K562 (cell line): ENCODE data around the gene TNFAIP8L2. TPM values are rescaled to one million over a fixed set of nuclear protein-coding genes. Genes with fewer than 3 reads are reported as not detected.
A peak's percentile ranks its signal among the peaks of the same experiment; 100 is the strongest.

ENCODE experiments used
- MTA3 ChIP-seq: fragments of 450-650 bp; formaldehyde crosslinking; IDR thresholded peaks from 2 replicates; pipeline ENCODE4 v1.6.1; 2017; ENCODE audit warnings: mild to moderate bottlenecking, borderline replicate concordance
- NR1H2 ChIP-seq: sonication (generic); formaldehyde crosslinking; IDR thresholded peaks from 2 replicates; pipeline ENCODE4 v1.4.0; 2020; ENCODE audit warnings: mild to moderate bottlenecking, missing genetic modification reagents
- RNF2 ChIP-seq: sonication (generic); IDR thresholded peaks from 2 replicates; pipeline ENCODE4 v1.6.1; 2016
- RREB1 ChIP-seq: fragments of 250-450 bp; sonication (Bioruptor Pico); IDR thresholded peaks from 2 replicates; pipeline ENCODE4 v1.4.0; 2020
- TCF15 ChIP-seq: fragments of 250-450 bp; sonication (Bioruptor Pico); IDR thresholded peaks from 2 replicates; pipeline ENCODE4 v1.8.0; 2022; ENCODE audit warnings: moderate library complexity, mild to moderate bottlenecking, inconsistent platforms
- ZNF165 ChIP-seq: fragments of 250-450 bp; sonication (Bioruptor Pico); IDR thresholded peaks from 2 replicates; pipeline ENCODE4 v1.4.0; 2020; ENCODE audit warnings: borderline replicate concordance
- ZNF23 ChIP-seq: fragments of 250-450 bp; sonication (Bioruptor Pico); IDR thresholded peaks from 2 replicates; pipeline ENCODE4 v1.4.0; 2020; ENCODE audit warnings: mild to moderate bottlenecking
- ZNF318 ChIP-seq, 2 experiments: fragments of 450-650 bp; IDR thresholded peaks; 2 replicates each; pipeline ENCODE4 v1.6.1; 2016; ENCODE audit warnings: mild to moderate bottlenecking in 2 of 2, borderline replicate concordance in 1 of 2, low read depth in 1 of 2, moderate library complexity in 1 of 2
- ZNF507 ChIP-seq: conservative IDR thresholded peaks from 2 replicates; pipeline ENCODE4 v1.6.1; 2017; ENCODE audit warnings: missing genetic modification characterization, missing compliant biosample characterization
- polyA plus RNA-seq, 8 experiments: library from polyadenylated mRNA; depleted of rRNA in 4 of 8; stranded (reverse) in 5 of 8; unstranded in 3 of 8; fragments of >200 nt; fragmentation: Nextera tagmentation in 2 of 8; fragmentation: Illumina TruSeq in 1 of 8; extraction: Ambion mirVana in 2 of 8; extraction: Trizol in 1 of 8; gene quantifications; 2 replicates each; pipeline versions ENCODE4 v1.2.1 to v1.2.3, GENCODE V29; 2011 to 2014; ENCODE audit warnings: inconsistent platforms in 1 of 8, missing spikeins in 1 of 8
- total RNA-seq, 7 experiments: library from RNA; depleted of rRNA in 6 of 7; stranded (reverse); fragments of >200 nt in 6 of 7; fragmentation: Illumina TruSeq in 2 of 7; extraction: Trizol in 2 of 7; gene quantifications; 2 replicates each; pipeline versions ENCODE4 v1.2.1 to v1.2.3, GENCODE V29; 2011 to 2021; ENCODE audit warnings: low replicate concordance in 1 of 7
- TF ChIP-seq, protein P1 (sequence below), 2 experiments: fragments of 450-650 bp; conservative IDR thresholded peaks; 2 replicates each; pipeline ENCODE4 v1.6.1; 2017; ENCODE audit warnings: mild to moderate bottlenecking in 2 of 2, moderate library complexity in 2 of 2

TNFAIP8L2 gene
- total and polyA plus RNA-seq, 9 of the 15 experiments (the other 6 are each of a cell fraction or from before 2014, with no cell fraction given), result 0.05 to 1.7 (median 0.52) TPM

DNA sequence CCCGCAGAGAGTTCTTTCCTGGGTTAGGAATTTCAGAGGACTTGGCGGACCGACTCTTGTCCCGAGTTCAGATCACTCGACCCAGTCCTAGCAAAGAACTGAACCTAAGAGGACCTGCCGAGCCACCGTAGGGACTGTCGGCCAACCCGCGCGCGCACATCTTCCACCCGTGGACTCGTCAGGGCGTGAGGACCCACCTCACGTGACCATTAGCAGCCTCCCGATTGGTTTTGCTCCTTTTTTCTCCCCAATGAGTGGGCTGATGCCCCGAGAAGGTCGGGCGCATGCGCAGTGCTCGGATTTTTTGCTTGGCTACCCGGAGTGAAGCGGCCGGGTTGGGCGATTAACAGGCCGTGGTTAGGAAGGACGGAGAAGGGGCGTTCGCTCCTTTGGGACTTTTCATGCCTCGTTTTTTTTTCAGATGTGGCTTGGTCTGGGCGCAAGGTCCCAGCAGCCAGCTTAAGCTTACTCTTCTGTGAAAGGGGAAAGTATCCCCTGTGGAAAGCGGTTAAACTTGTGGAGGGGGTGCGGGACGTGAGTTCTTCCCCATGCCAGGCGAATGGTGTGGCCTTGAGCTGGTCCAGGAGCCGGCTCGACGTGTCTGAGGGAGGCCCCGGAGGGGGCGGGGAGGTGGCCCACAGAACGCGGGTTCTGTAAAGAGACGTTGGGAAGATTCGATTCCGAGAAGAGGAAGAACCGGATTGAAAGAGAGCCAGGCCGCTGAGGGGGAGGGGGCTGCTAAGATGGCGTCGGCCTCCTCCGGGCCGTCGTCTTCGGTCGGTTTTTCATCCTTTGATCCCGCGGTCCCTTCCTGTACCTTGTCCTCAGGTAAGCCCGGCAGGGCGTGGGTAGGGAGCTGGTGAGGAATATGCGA lies 42.0 kb downstream of the TNFAIP8L2 start, which contains the start of gene PIP5K1A (continued):
- TF ChIP-seq RREB1 (no peak), ZNF165 (no peak), MTA3 (peak; percentile 91), NR1H2 (CRISPR knock-in tag) (no peak), RNF2 (no peak), ZNF318 (IDR thresholded peaks at IDR 0.05; ENCODE audit: borderline replicate concordance in 1 of 2, low read depth in 1 of 2) (no peak), ZNF507 (tag) (no peak), ZNF23 (CRISPR knock-in tag) (no peak), TCF15 (CRISPR knock-in tag) (no peak)
- TF ChIP-seq, protein P1, sequence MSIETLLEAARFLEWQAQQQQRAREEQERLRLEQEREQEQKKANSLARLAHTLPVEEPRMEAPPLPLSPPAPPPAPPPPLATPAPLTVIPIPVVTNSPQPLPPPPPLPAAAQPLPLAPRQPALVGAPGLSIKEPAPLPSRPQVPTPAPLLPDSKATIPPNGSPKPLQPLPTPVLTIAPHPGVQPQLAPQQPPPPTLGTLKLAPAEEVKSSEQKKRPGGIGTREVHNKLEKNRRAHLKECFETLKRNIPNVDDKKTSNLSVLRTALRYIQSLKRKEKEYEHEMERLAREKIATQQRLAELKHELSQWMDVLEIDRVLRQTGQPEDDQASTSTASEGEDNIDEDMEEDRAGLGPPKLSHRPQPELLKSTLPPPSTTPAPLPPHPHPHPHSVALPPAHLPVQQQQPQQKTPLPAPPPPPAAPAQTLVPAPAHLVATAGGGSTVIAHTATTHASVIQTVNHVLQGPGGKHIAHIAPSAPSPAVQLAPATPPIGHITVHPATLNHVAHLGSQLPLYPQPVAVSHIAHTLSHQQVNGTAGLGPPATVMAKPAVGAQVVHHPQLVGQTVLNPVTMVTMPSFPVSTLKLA (conservative IDR thresholded peaks at IDR 0.05), result peak in 1 of 2 experiments; percentile 29; a peak in 1 of 4 replicates
